NOMO-1 treated with dmso at 0.1 percent for 144 hours (cell line): ENCODE measurements around the gene COL4A1.

Source experiments
- DNase-seq: peaks from one replicate; lab custom pipeline; 2025; ENCODE audit not compliant: unreplicated experiment; lab: John Stamatoyannopoulos, UW

COL4A1 gene

DNA sequence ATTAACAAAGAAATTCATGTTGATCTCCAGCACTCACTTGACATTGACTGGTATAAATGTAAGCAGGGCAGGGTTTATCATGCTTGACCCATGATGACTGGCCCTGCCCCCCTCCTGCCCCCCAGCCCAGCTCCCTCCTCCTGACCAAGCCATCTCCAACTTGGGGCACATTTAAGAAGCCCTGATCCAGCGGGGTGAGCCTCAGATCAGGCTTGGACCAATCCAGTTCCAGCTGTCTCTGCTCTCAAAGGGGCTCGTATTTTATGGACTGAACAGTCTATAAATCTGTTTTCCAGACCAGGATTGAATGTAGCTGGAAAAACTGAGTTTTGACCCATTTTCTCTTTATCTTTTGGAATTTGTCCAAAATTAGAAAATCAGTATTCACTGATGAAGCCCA, 100.0 kb downstream of the COL4A1 start:
- DNase-seq, result no peak

DNA sequence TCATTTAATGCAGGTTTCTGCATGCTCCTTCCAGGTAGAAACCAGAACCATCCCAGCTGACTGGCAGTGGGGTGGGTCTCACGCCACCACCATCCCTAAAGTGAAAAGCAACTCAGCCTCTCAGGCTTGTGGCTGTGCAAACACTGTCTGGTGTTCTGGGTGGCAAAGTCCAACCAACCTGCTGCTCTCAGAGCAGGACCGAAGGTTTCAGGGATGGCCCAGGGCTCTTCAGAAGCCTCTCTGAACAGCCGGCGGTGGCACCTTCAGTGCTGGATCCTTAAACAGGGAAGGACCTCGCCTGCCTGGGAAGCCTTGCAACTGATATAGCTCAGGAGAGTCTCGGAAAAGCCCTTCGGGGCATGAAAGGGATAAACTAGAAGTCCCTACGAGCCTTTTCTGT, 100.8 kb downstream of the COL4A1 start:
- DNase-seq, result no peak

DNA sequence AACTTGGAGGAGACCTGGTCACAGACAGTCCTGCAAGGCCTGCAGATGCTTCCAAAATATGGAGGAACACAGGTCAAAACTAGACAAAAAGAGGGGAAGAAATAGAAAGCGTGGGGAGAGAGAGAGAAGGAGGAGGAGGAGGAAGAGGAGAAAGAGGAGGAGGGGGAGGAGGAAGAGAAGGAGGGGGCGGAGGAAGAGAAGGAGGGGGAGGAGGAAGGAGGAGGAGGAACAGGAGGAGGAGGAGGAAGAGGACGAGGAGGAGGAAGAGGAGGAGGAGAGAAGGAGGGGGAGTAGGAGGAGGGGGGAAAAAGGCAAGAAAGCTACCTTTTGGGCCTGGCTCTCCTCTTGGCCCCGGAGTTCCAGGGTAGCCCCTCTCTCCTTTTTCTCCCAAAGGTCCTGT, 105.8 kb downstream of the COL4A1 start:
- DNase-seq, result no peak

DNA sequence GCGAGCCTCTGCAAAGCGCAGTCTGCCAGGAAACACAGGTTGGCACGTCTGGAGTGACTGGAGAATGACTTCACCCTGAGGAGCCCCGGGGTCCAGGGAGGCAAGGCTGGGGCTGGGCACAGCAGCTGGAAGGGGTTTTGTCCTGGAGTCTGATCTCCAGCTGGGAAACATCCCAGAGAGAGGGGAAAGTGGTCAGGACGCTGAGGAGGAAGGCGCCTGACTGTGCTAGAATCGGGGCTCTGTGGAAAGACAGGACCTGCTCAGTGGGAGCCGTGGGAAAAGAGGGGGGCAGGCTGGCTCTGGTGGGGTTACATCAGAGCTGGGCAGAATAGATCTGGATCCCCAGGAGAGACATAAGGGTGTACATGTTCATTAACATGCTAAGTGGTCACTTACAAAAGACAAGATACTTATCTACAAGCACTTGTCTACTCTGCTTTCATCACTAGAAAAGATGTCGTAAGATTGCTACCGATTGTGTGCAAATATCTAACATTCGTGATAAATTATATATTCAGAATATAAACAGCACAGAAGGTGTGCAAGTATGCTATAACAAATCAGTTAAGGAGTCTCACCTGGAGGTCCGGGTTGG, 106.6 kb downstream of the COL4A1 start:
- no peak for DNase-seq

DNA sequence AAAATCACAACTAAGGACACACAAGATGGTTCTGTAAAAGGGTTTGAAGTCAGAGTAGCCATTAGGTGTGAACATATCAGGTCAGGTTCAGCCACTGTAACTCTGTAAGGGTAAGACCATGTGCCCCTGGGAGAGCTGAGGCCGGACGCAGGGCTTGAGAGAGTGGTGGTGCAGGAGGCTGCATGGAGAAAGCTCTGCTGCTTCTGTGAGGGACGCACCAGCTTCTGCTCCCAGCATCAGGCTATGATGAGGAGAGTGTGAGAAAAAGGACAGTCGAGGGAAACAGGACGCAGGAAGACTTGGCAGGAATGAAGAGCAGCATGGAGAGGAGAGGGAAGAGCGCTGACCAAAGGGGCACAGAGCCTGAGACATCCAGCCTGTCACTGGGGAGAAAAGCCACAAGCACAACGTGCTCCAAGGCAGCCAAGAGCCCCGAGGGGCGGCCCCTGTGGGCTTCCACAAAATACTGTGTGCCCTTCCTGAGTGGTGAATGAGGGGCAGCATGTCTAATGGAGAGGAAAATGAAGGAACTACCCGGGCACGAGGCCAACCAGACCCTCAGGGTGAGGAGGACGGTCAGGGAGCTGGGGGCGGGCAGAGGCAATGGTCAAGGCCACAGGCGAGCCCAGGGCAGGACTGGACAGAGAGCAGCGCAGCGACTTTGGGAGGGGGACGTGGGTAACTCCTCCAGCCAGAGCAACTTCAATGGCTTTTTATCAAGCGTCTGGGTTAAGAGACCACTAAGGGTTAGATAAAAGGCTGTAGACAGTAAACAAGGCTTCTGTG, 107.7 kb downstream of the COL4A1 start:
- DNase-seq, result no peak

DNA sequence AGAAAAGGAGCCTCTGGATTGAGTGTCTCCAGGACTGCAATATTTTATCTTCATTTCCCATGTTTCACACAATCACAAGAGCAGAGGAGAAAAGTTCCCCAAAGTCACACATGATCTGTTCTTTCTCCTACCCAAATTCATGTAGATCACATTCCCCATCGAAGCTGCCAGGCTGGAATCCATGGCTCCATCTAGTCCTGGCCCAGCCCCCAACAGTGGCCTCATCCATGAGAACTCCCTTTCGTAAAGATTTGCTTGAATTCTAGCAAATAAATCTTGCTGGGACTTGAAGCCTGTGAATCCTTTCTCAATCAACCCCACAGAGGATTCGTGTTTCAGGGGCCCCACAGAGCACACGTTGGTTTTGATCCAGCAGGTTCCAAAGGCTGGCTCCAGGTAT, 109.5 kb downstream of the COL4A1 start:
- DNase-seq, result no peak

DNA sequence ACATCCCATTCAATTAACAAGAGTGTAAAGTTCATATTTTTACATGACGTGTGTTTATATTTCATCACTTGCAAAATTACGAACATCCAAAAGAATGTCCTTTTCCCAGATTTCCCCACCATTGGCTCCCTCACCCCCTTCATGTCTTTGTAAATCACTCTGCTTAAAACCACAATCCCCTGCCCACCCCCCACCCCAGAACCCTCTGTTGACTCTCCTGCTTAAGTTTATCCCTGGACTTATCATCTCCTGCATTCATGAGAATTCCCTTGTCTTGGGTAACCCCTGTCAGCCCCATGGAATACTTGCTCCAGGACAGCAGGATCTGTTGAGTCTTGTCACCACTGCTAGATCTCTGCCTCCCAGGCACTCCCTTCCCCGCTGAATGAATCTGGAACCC, 109.9 kb downstream of the COL4A1 start:
- DNase-seq, result no peak

DNA sequence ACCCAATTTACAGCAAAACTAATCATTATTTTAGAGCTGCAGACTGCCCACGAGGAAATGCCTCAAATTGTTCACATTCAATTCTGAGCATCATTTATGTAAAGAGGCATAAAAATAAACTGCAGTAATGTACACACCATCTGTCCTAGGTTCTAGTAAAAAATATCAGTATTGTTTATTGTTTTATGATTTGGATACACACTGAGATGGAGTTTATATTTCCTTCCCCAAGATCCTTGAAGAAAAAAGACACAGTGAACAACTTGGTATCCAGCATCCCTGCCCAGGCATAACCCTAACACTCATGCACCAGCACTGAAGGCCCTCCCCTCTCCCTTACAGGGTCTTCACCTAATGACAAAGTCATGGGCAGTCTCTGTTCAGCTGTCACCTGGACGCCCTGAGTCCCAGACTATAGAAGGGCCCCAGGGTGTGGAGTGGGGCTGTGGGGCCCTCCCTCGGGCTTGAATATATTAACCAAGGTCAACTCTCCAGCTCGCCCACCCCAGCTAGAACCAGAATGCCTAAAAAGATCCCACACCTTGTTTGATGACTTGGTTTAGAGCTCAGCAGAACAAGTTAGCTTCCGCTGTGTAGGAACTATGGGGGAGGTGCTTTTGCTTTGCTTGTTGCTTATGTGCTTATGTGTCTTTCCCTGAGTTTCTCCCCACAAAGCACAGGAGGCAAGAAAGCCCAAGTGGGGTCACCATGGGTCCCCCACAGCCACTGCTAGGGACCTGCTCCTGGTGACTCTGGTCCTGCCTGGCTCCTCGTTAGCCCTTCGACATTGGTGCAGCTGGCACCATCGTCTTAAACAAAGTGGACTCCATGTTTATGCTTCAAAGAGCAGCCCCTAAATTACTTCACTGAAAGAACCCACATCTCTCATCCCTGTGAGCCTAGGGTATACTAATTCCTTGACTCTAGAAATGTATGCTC, 111.1 kb downstream of the COL4A1 start:
- no peak for DNase-seq

DNA sequence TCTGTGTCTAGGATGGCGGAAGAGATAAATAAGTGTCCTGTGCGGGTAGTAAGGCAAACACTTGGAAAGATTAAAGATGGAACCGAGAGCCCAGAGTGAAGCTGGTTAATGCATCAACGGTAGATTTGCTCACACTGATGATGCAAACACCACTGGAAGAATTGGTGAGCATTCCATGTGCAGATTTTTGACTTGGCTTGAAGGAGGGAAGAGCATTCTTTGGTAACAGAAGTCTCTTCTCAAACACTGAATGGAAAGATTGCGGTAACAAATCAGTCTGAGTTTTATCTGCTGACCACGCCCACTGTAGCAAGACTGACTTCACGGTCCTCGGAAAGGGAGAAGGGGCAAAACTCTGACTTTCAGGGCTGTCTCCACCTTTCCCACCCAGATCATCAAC, 112.5 kb downstream of the COL4A1 start:
- DNase-seq, result no peak

DNA sequence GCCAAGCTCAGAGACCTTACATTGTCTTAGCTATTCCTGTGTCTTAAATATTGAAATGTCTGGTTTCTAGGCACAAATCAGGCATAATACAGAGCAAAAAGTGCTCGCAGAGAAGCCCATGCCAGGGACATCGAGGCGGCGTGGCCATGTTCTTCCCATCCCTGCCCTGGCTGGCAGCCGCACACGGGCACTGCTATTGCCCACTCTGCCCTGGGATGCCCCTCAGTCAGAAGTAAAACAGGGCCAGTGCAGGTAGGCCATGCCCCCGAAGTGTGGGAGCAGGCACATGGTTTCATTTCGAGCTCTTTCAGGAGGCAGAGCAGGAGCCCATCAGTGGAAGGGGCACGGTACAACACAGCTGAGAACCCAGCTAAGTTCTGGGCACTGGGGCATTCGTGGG, 113.5 kb downstream of the COL4A1 start:
- DNase-seq, result no peak

DNA sequence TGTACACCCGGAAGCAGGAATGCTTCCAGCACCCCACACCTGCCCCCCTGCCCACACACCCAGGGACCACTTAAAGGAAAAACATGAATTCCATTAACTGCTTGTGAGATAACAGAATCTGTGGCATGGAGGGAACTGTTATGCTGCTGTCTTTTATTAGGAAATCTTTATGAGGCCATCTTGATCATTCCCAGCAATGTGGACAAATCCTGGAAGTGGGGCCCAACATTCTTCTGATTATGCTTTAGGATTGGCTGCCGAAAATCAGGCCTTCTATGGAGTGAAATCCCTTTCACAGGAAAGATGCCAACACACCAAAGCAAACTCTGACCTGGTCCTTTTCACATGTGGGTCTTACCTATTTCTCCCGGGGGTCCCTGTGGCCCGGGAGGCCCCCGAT, 114.5 kb downstream of the COL4A1 start:
- DNase-seq, result no peak

DNA sequence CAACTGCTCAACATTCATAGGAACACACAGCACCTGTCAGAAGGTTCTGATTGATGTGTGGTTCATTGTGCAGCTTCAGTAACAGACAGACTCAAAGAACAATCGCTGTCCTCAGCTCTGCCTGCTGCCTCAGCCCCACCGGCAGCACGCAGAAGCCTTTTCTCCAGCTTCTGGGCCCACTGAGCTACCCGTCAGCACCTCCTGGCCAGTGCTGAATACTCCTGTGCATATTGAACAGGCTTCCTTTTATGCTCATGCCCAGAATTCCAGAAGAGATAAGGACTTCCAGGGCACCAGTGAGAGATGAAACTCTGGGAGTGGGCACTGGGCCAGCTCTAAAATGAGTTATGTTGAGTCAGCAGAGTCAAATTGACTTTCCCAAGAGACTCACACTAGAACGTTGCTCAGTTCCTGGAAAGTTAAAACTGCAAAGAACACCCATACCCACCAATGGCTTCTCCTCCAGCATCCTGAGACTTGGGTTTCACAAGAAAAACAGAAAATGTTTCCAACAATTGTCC, 119.3 kb downstream of the COL4A1 start:
- DNase-seq, result no peak

DNA sequence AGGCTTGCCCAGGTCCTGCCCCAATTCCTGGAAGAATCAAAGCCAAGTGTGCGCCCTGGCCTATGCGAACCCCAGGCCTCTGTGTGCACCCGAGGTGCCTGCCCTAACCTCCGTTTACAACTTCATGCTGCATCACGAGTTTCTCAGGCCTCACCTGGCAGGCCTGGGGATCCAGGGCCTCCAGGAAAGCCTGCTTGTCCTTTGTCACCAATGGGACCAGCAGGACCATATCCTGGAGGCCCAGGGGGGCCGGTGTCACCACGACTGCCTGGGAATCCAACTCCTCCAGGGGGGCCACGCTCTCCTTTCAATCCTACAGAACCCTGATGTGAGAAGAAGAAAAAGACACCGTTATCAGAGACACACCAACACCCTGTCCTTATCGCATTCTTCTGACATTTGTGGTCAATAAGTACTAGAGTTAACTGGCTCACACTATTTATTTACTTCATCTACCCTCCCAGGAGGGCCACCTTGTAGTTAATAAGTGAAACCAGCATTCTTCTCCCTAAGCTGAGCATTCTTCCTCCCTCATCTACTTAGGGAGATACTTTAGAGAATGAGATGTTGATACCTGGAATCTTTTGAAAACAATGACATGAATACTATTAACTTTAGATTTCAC, 120.6 kb downstream of the COL4A1 start:
- no peak for DNase-seq

DNA sequence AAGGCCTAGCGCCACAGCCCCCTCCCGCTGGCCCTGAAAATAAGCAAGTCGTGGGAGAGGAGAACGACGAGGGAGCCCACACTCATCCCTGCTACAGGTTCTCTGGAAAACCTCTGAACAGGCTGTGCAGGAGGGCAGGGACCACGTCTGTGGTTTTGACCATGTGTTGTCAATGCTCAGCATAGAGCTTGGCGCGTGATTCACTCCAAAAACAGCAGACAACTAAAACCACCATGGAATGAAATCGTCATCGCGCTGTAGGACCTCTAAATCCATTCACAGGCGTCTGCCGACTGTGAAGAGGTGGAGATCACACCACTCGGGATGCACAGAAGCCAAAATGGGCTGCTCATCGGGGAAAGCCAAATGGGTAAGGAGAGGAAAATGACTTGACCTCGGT, 121.3 kb downstream of the COL4A1 start:
- no peak for DNase-seq

DNA sequence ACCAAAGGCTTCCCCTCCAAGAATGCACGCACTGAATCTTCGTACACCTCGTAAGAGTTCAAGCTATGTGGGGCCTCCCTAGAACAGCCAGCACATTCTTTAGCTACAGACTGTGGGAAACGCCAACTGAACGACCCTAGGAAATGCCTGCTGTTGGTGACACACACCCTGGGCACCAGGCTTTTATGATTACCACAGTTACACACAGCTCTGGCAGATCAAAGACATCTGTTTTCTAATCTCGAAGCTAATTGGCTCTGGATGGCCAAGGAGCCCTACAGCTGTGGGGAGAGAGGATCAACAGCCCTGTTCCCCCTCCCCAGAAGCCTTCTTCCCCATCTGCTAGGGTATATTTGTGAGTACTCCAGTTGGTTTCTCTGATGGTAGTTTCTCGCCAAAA, 123.0 kb downstream of the COL4A1 start:
- DNase-seq, result no peak

DNA sequence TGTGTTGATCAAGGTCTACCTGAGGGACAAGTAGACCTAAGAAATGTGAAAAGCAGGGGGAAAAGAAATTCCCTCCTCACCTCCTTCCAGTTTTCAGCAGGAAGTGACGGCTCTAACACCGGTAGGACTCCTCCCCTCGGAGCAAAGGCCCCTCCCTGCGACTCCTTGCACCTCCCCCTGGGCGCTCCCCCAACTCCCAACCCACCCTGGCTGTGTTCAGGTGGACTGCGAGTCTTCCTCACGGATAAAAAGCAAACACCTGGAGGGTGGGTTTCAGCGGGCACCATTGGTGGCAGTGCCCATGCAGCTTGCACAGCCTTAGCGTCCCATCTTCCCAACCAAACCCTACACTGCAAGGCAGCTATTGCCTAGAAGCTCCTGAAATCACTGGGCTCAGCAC, 124.5 kb downstream of the COL4A1 start:
- no peak for DNase-seq

DNA sequence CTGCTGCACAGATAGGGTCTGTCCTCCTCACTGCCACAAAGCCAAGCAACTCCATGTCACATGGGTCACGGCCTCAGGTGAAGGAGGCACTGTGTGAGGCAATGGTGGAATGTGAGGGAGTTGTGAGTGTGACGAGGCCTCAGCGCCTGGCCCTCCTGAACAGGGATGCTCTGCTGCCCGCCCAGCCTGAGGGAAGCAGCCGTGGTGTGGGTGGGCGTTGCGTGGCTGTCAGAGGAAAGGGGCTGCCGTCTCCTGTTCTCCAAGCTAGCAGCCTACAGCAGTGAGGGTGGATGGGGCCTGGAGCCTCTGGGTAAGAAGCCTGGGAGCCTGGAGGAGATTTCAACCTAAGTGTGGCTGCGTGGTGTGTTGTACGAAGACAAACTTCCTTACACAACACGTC, 125.0 kb downstream of the COL4A1 start:
- no peak for DNase-seq

DNA sequence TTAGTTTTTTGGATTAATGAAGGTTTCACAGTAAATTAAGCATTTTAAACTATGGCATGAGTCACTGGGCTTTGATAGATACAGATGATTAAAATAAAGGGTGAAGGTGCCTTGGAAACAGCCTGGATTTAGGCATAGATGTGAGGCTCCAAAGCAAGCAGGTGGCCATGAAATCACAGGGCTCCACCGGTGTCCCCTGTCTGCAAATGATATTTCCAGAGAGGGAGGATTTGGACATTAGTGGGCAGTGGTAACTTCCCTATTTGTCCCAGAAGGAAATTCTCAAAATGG, 127.2 kb downstream of the COL4A1 start:
- no peak for DNase-seq

DNA sequence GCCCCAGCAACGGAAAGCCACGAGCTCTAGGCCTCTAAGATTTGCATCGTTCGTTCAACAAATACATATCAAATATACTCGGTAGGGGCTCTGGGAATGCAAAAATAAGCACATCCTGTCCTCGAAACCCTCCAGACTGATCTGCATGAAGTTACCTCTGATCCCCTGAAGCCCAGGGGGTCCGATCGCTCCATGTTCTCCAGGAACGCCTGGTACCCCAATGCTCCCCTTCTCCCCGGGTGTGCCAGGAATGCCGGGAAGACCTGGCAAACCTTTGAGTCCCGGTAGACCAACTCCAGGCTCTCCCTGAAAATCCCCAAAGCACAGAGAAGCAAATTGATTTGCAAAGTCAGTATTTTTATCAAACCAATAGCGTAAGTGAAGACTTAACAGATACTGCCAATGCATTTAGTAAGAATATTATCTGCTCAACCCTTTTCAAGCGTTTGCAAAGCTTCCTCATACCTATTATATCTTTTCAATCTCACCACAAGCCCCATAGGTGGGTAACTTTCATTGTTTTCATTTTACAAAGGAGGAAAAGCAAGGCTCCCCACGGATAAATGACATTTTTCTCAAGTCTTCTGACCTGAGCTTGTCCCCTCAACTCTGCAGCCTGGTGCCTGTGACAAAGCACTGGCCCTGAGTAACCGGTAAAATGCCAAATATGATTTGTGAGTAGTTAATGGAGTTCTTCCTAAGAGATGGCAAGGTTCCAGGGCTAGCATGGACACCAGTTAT, 127.7 kb downstream of the COL4A1 start:
- DNase-seq, result no peak

DNA sequence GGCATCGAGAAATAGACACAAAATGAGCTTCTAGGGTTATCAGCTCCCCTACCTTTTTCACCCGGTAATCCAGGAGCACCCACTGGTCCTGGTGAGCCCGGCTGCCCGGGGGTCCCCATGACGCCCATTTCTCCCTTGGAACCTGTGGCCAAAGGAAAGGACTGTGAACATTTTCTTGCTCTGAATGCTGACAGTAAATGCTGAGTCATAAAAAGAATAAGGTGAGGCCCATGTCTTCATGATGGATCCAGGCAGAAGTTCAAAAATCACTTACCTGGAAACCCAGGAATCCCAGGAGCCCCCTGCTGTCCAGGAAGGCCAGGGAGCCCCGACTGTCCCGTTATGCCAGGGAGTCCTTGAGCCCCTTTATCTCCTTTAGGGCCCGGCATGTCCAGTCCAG, 129.2 kb downstream of the COL4A1 start:
- DNase-seq, result no peak

DNA sequence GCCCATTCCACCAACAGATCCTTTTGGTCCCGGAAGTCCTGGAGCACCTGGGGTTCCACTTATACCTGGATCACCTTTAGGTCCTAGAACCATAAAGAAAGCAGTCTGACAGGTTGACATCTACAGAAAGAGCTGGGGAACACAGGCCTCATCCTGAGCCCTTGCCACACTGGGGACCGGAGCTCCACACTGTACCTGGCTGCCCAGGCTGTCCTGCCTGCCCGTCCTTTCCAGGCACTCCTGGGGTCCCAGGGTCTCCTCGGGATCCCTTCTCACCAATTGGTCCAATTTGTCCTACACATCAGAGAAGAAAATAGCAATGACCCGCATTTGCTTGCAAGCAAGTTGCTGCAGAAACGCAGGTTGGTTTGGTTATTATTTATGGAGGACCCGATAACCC, 130.5 kb downstream of the COL4A1 start:
- DNase-seq, result no peak
